IMR-90 (cell line): ENCODE data around the gene ZNRF3.

ENCODE experiments used
- CHD1 ChIP-seq: IDR thresholded peaks from 2 replicates; pipeline ENCODE4 v1.6.1; 2012; ENCODE audit warnings: low read depth, low read length, improper control_type of control experiment
- MAFK ChIP-seq: IDR thresholded peaks from 2 replicates; pipeline ENCODE4 v1.6.1; 2012; ENCODE audit warnings: low read depth, low read length, improper control_type of control experiment
- MXI1 ChIP-seq: IDR thresholded peaks from 2 replicates; pipeline ENCODE4 v1.6.1; 2012; ENCODE audit warnings: low read depth, mild to moderate bottlenecking, low read length, moderate library complexity, borderline replicate concordance
- POLR2A ChIP-seq: IDR thresholded peaks from 2 replicates; pipeline ENCODE4 v1.6.1; 2012; ENCODE audit warnings: mild to moderate bottlenecking, low read depth, low read length
- RAD21 ChIP-seq: IDR thresholded peaks from 2 replicates; pipeline ENCODE4 v1.6.1; 2012; ENCODE audit warnings: low read length, improper control_type of control experiment
- RCOR1 ChIP-seq: IDR thresholded peaks from 2 replicates; pipeline ENCODE4 v1.6.1; 2012; ENCODE audit warnings: mild to moderate bottlenecking, low read length, improper control_type of control experiment; ENCODE audit not compliant: insufficient replicate concordance
- SMC3 ChIP-seq: fragments of 150-350 bp; IDR thresholded peaks from 2 replicates; pipeline ENCODE4 v1.6.1; 2016; ENCODE audit warnings: low read depth, mild to moderate bottlenecking, antibody characterized with exemption, low read length, moderate library complexity
- TF ChIP-seq, protein P1 (sequence below): conservative IDR thresholded peaks from 2 replicates; pipeline ENCODE4 v1.5.1; 2012; ENCODE audit warnings: mild to moderate bottlenecking, low read depth, low read length, improper control_type of control experiment

DNA sequence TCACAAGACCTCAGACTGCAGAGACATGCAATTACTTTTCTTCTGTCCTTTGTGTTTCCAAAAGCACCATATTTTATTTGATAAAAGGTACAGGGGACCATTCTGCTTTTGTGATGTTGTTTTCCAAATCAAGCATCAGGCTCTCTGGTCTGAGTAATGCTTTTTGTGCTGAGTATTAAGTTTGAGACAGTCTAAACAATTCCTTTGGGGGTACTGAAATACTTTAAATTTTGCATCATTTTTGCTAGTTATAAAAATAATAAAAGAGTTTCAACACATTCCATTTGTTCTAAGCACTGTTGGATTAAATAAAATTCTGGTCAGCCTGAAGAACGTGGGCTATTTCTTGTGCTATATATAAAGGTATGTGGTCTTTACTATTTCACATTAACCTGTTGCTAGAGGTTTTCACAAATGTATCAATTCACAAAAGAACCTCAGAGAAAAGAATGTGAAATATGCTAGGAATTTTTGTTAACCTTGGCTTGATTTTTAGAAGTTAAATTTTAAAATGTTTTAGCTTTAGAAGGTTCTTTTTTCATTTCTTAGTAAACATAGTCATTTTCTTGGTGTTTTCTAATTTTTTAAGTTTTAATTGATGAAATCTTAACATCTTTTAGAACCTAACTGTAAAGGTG, 116.7 kb downstream of the ZNRF3 start:
- TF ChIP-seq POLR2A, result no peak
- no peak for TF ChIP-seq RAD21
- no peak for TF ChIP-seq MXI1
- TF ChIP-seq, protein P1, sequence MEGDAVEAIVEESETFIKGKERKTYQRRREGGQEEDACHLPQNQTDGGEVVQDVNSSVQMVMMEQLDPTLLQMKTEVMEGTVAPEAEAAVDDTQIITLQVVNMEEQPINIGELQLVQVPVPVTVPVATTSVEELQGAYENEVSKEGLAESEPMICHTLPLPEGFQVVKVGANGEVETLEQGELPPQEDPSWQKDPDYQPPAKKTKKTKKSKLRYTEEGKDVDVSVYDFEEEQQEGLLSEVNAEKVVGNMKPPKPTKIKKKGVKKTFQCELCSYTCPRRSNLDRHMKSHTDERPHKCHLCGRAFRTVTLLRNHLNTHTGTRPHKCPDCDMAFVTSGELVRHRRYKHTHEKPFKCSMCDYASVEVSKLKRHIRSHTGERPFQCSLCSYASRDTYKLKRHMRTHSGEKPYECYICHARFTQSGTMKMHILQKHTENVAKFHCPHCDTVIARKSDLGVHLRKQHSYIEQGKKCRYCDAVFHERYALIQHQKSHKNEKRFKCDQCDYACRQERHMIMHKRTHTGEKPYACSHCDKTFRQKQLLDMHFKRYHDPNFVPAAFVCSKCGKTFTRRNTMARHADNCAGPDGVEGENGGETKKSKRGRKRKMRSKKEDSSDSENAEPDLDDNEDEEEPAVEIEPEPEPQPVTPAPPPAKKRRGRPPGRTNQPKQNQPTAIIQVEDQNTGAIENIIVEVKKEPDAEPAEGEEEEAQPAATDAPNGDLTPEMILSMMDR, result no peak
- TF ChIP-seq CHD1, result no peak
- no peak for TF ChIP-seq MAFK
- no peak for TF ChIP-seq RCOR1
- no peak for TF ChIP-seq SMC3
